HepG2 (cell line): ENCODE data around the gene MUL1. TPM values are rescaled to one million over a fixed set of nuclear protein-coding genes. Genes with fewer than 3 reads are reported as not detected.

ENCODE experiments used
- ADNP ChIP-seq: sonication (generic); formaldehyde crosslinking; IDR thresholded peaks from 2 replicates; pipeline ENCODE4 v1.4.0; 2020; ENCODE audit warnings: missing genetic modification reagents
- ATF7 ChIP-seq, 2 experiments: fragments of 450-650 bp in 1 of 2; sonication (generic) in 1 of 2; formaldehyde crosslinking in 1 of 2; IDR thresholded peaks; 2 replicates each; pipeline versions ENCODE4 v1.4.0 to v1.6.1; 2016 to 2020; ENCODE audit warnings: antibody characterized with exemption in 1 of 2, mild to moderate bottlenecking in 1 of 2, missing genetic modification reagents in 1 of 2
- ATM ChIP-seq: fragments of 450-650 bp; IDR thresholded peaks from 2 replicates; pipeline ENCODE4 v1.7.1; 2017; ENCODE audit warnings: mild to moderate bottlenecking, borderline replicate concordance
- CEBPG ChIP-seq: IDR thresholded peaks from 2 replicates; pipeline ENCODE4 v1.6.1; 2016
- CREM ChIP-seq, 2 experiments: sonication (generic) in 1 of 2; formaldehyde crosslinking in 1 of 2; IDR thresholded peaks; 2 replicates each; pipeline versions ENCODE4 v1.4.0 to v1.6.1; 2016 to 2020; ENCODE audit warnings: antibody characterized with exemption in 1 of 2, mild to moderate bottlenecking in 1 of 2, missing genetic modification reagents in 1 of 2
- ERF ChIP-seq: IDR thresholded peaks from 2 replicates; pipeline ENCODE4 v1.6.1; 2018; ENCODE audit warnings: missing biosample characterization, missing genetic modification reagents
- HDAC1 ChIP-seq: sonication (generic); formaldehyde crosslinking; IDR thresholded peaks from 2 replicates; pipeline ENCODE4 v1.5.1; 2020; ENCODE audit warnings: mild to moderate bottlenecking, missing genetic modification reagents
- MAFG ChIP-seq: sonication (generic); formaldehyde crosslinking; IDR thresholded peaks from 2 replicates; pipeline ENCODE4 v1.5.1; 2020; ENCODE audit warnings: mild to moderate bottlenecking, missing genetic modification reagents
- NFIC ChIP-seq: IDR thresholded peaks from 2 replicates; pipeline ENCODE4 v1.6.1; 2012; ENCODE audit warnings: mild to moderate bottlenecking, low read length, inconsistent platforms
- NFYC ChIP-seq: IDR thresholded peaks from 2 replicates; pipeline ENCODE4 v1.6.1; 2016; ENCODE audit warnings: missing genetic modification reagents, missing compliant biosample characterization
- SMYD3 ChIP-seq: sonication (generic); formaldehyde crosslinking; IDR thresholded peaks from 2 replicates; pipeline ENCODE4 v1.8.1; 2023; ENCODE audit warnings: mild to moderate bottlenecking, missing genetic modification reagents
- TEAD2 ChIP-seq: sonication (generic); formaldehyde crosslinking; IDR thresholded peaks from 2 replicates; pipeline ENCODE4 v1.9.0; 2021; ENCODE audit warnings: missing genetic modification reagents
- TFE3 ChIP-seq: IDR thresholded peaks from 2 replicates; pipeline ENCODE4 v1.6.1; 2016
- TOPORS ChIP-seq: sonication (generic); formaldehyde crosslinking; IDR thresholded peaks from 2 replicates; pipeline ENCODE4 v1.8.0; 2023; ENCODE audit warnings: mild to moderate bottlenecking, missing genetic modification reagents
- ZNF263 ChIP-seq: sonication (generic); formaldehyde crosslinking; IDR thresholded peaks from 2 replicates; pipeline ENCODE4 v1.4.0; 2020; ENCODE audit warnings: missing genetic modification reagents
- ZNF326 ChIP-seq: sonication (generic); formaldehyde crosslinking; IDR thresholded peaks from 2 replicates; pipeline ENCODE4 v1.4.0; 2020; ENCODE audit warnings: missing genetic modification reagents, borderline replicate concordance
- ZNF343 ChIP-seq: sonication (generic); formaldehyde crosslinking; IDR thresholded peaks from 2 replicates; pipeline ENCODE4 v1.4.0; 2020; ENCODE audit warnings: mild to moderate bottlenecking, missing genetic modification reagents
- ZNF652 ChIP-seq: IDR thresholded peaks from 2 replicates; pipeline ENCODE4 v1.6.1; 2016; ENCODE audit warnings: low read depth, borderline replicate concordance
- polyA plus RNA-seq, 8 experiments: library from polyadenylated mRNA; depleted of rRNA in 3 of 8; stranded (reverse) in 7 of 8; unstranded in 1 of 8; fragments of >200 nt; fragmentation: Illumina TruSeq in 4 of 8; extraction: Trizol in 4 of 8; gene quantifications; 2 replicates each; pipeline versions ENCODE4 v1.2.1 to v1.2.3, GENCODE V29; 2011 to 2016; ENCODE audit warnings: low read depth in 4 of 8, missing spikeins in 1 of 8, mixed read lengths in 1 of 8; ENCODE audit not compliant: insufficient read depth in 1 of 8
- total RNA-seq, 5 experiments: library from RNA; depleted of rRNA; stranded (reverse); fragments of >200 nt; fragmentation: Illumina TruSeq; extraction: Trizol; gene quantifications; 2 replicates each; pipeline ENCODE4 v1.2.3, GENCODE V29; 2016; ENCODE audit warnings: low read depth in 1 of 5
- TF ChIP-seq, protein P1 (sequence below): sonication (generic); formaldehyde crosslinking; IDR thresholded peaks from 2 replicates; pipeline ENCODE4 v1.5.0; 2020; ENCODE audit warnings: mild to moderate bottlenecking, missing genetic modification reagents, borderline replicate concordance
- TF ChIP-seq, protein P2 (sequence below): IDR thresholded peaks from 2 replicates; pipeline ENCODE4 v1.6.1; 2016; ENCODE audit warnings: mild to moderate bottlenecking

MUL1 gene
- total and polyA plus RNA-seq, 2 of the 13 experiments (the other 11 are each of a cell fraction or from before 2014, with no cell fraction given): 21.5 to 26.5 TPM

DNA sequence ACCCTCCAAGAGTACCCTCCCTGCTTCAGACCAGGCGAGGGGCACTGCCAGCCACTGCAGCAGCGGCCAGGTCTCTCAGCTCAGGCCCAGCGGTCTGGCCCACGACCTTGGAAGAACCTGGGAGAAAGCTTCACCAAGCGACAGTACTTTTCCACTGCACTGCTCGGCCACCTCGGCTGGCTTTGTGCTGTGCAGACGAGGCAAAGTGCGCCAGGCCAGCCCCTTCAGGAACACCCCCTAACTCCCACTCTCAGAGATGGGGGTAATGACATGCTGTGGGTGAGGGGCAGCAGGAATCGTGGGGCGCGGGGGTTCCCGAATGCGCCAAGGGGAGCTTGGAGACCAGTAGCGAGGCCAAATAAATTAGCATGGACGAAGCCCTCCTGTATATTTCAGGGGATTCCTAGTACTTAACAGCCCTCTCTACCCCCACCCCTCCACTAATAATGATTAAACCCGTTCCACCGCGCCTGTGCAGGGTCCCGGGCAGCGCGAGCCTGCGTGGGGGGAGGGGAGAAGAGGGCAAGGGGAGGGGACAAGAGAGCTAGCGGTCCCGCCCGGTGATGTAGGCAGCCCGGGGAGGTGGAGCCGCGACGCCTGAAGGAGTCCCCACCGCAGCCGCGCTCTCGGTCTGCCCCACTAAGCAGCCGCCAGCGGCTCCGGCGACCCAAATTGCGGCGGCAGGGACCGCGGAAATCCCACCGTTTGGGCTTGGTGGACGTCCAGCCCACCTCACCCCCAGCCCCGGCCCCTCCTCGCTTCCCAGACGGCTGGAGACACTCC, 44.2 kb upstream of the MUL1 start, which contains the start of gene FAM43B (continued):
- TF ChIP-seq CREM (IDR thresholded peaks at IDR 0.05) (peak; percentile 50), CREM (CRISPR knock-in tag; IDR thresholded peaks at IDR 0.05) (no peak), ZNF652 (no peak), NFIC (peak; percentile 48; the same call in 1 of the 2 replicates), ZNF326 (no peak), ZNF263 (no peak), HDAC1 (peak; percentile 51; the same call in 1 of the 2 replicates), ZNF343 (CRISPR knock-in tag) (no peak), TEAD2 (CRISPR knock-in tag) (no peak), ATM (no peak), ERF (CRISPR knock-in tag) (peak; percentile 31), NFYC (no peak), ADNP (CRISPR knock-in tag) (no peak), ATF7 (IDR thresholded peaks at IDR 0.05) (peak; percentile 50; the same call in 1 of the 2 replicates), ATF7 (CRISPR knock-in tag; IDR thresholded peaks at IDR 0.05) (peak; percentile 76), SMYD3 (no peak), TFE3 (CRISPR knock-in tag) (no peak), MAFG (CRISPR knock-in tag) (no peak), CEBPG (CRISPR knock-in tag) (no peak), TOPORS (CRISPR knock-in tag) (peak; percentile 38; the same call in 1 of the 2 replicates)
- TF ChIP-seq, protein P1, sequence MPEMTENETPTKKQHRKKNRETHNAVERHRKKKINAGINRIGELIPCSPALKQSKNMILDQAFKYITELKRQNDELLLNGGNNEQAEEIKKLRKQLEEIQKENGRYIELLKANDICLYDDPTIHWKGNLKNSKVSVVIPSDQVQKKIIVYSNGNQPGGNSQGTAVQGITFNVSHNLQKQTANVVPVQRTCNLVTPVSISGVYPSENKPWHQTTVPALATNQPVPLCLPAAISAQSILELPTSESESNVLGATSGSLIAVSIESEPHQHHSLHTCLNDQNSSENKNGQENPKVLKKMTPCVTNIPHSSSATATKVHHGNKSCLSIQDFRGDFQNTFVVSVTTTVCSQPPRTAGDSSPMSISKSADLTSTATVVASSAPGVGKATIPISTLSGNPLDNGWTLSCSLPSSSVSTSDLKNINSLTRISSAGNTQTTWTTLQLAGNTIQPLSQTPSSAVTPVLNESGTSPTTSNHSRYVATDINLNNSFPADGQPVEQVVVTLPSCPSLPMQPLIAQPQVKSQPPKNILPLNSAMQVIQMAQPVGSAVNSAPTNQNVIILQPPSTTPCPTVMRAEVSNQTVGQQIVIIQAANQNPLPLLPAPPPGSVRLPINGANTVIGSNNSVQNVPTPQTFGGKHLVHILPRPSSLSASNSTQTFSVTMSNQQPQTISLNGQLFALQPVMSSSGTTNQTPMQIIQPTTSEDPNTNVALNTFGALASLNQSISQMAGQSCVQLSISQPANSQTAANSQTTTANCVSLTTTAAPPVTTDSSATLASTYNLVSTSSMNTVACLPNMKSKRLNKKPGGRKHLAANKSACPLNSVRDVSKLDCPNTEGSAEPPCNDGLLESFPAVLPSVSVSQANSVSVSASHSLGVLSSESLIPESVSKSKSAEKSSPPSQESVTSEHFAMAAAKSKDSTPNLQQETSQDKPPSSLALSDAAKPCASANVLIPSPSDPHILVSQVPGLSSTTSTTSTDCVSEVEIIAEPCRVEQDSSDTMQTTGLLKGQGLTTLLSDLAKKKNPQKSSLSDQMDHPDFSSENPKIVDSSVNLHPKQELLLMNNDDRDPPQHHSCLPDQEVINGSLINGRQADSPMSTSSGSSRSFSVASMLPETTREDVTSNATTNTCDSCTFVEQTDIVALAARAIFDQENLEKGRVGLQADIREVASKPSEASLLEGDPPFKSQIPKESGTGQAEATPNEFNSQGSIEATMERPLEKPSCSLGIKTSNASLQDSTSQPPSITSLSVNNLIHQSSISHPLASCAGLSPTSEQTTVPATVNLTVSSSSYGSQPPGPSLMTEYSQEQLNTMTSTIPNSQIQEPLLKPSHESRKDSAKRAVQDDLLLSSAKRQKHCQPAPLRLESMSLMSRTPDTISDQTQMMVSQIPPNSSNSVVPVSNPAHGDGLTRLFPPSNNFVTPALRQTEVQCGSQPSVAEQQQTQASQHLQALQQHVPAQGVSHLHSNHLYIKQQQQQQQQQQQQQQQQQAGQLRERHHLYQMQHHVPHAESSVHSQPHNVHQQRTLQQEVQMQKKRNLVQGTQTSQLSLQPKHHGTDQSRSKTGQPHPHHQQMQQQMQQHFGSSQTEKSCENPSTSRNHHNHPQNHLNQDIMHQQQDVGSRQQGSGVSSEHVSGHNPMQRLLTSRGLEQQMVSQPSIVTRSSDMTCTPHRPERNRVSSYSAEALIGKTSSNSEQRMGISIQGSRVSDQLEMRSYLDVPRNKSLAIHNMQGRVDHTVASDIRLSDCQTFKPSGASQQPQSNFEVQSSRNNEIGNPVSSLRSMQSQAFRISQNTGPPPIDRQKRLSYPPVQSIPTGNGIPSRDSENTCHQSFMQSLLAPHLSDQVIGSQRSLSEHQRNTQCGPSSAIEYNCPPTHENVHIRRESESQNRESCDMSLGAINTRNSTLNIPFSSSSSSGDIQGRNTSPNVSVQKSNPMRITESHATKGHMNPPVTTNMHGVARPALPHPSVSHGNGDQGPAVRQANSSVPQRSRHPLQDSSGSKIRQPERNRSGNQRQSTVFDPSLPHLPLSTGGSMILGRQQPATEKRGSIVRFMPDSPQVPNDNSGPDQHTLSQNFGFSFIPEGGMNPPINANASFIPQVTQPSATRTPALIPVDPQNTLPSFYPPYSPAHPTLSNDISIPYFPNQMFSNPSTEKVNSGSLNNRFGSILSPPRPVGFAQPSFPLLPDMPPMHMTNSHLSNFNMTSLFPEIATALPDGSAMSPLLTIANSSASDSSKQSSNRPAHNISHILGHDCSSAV: no peak
- TF ChIP-seq, protein P2, sequence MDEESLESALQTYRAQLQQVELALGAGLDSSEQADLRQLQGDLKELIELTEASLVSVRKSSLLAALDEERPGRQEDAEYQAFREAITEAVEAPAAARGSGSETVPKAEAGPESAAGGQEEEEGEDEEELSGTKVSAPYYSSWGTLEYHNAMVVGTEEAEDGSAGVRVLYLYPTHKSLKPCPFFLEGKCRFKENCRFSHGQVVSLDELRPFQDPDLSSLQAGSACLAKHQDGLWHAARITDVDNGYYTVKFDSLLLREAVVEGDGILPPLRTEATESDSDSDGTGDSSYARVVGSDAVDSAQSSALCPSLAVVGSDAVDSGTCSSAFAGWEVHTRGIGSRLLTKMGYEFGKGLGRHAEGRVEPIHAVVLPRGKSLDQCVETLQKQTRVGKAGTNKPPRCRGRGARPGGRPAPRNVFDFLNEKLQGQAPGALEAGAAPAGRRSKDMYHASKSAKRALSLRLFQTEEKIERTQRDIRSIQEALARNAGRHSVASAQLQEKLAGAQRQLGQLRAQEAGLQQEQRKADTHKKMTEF (CRISPR knock-in tag): peak; percentile 72; the same call in 1 of the 2 replicates
